CMK (cell line): Measurements from ENCODE around the gene TGIF2.
"Not testable (repeated sequence)": the region's sequence is repeated elsewhere in the genome, so short reads cannot be mapped to it uniquely, and the experiment has no call there.

Source experiments
- DNase-seq: peaks from one replicate; pipeline ENCODE4 v3.0.0-alpha.2; 2010; ENCODE audit warnings: low read depth

Gene TGIF2

GRCh38 chr20:36547186-36548005 lies 26.0 kb upstream of the TGIF2 start:
- DNase-seq = no peak

GRCh38 chr20:36548006-36548315 lies 25.4 kb upstream of the TGIF2 start:
- DNase-seq = no peak

- DNase-seq = peak; percentile 62
These were observed 24.4 kb upstream of the TGIF2 start for GRCh38 chr20:36548704-36549627.

GRCh38 chr20:36549628-36549941 lies 23.8 kb upstream of the TGIF2 start:
- no peak for DNase-seq

- no peak for DNase-seq
These were observed 23.2 kb upstream of the TGIF2 start for GRCh38 chr20:36549942-36550789.

GRCh38 chr20:36550790-36551299 lies 22.6 kb upstream of the TGIF2 start:
- DNase-seq = no peak

- DNase-seq = no peak
These were observed 18.1 kb upstream of the TGIF2 start for GRCh38 chr20:36555248-36555647.

GRCh38 chr20:36562724-36563123 lies 10.7 kb upstream of the TGIF2 start:
- no peak for DNase-seq

- no peak for DNase-seq
These were observed 10.0 kb upstream of the TGIF2 start for GRCh38 chr20:36563374-36563773.

GRCh38 chr20:36564078-36564725 lies 9.2 kb upstream of the TGIF2 start:
- DNase-seq = not testable (repeated sequence)

GRCh38 chr20:36564726-36565121 lies 8.7 kb upstream of the TGIF2 start:
- DNase-seq = not testable (repeated sequence)

- no peak for DNase-seq
These were observed 7.9 kb upstream of the TGIF2 start for GRCh38 chr20:36565520-36565919.

- no peak for DNase-seq
These were observed 3.5 kb upstream of the TGIF2 start for GRCh38 chr20:36569847-36570429.

- peak; percentile 72 for DNase-seq
These were observed 1.6 kb upstream of the TGIF2 start for GRCh38 chr20:36571564-36572504.

GRCh38 chr20:36572701-36573102 lies 695 bp upstream of the TGIF2 start:
- peak; percentile 33 for DNase-seq

- DNase-seq = no peak
These were observed 485 bp downstream of the TGIF2 start for GRCh38 chr20:36573798-36574365.

GRCh38 chr20:36574366-36575135 lies 1.2 kb downstream of the TGIF2 start:
- peak; percentile 49 for DNase-seq

- no peak for DNase-seq
These were observed 2.7 kb downstream of the TGIF2 start for GRCh38 chr20:36576081-36576445.
